ENCODE measurements around the gene RPS17.
"Not testable (repeated sequence)": the region's sequence is repeated elsewhere in the genome, so short reads cannot be mapped to it uniquely, and the experiment has no call there.

GRCh38 chr15:82488250-82488649, 52.0 kb downstream of the RPS17 start:
- TF ChIP-seq EZH2 (IDR thresholded peaks at IDR 0.05; ENCODE audit: insufficient read depth, low read length); CTCF (IDR thresholded peaks at IDR 0.05; ENCODE audit: insufficient read depth, low read depth, low read length): not testable (repeated sequence)
